ENCODE results near the gene COL4A2.

- TF ChIP-seq POLR2A (IDR thresholded peaks at IDR 0.05) (peak in 1 of 4 donors; percentile 63), CTCF (IDR thresholded peaks at IDR 0.05) (no peak), POLR2AphosphoS5 (IDR thresholded peaks at IDR 0.05) (peak; percentile 73 to 75), EP300 (IDR thresholded peaks at IDR 0.05) (peak in 1 of 4 donors; percentile 95)
These were observed 214.9 kb downstream of the COL4A2 start for GRCh38 chr13:110521946-110522345.
